ENCODE measurements around the gene PITX1.

GRCh38 chr5:135053278-135053677, 19.2 kb upstream of the PITX1 start:
- TF ChIP-seq POLR2A (IDR thresholded peaks at IDR 0.05) (no peak), CTCF (IDR thresholded peaks at IDR 0.05) (no peak)

Measured in right lobe of liver (tissue), 4 donors.